T-helper 17 cell (primary cell): Measurements from ENCODE around the gene LRRC74B. TPM values are rescaled to one million over a fixed set of nuclear protein-coding genes. Genes with fewer than 3 reads are reported as not detected.

Experiments
- ATAC-seq: fragments of 150-1000 bp; cut with Tn5 transposase; 2 replicates; pipeline ENCODE4 v1.10.0; 2021; ENCODE audit warnings: mild to moderate bottlenecking, moderate library complexity
- DNase-seq, 3 donors: peaks; one replicate each; pipeline versions ENCODE4 v3.0.0 to v3.0.0-alpha.2; 2020 to 2021
- H3K9me3 ChIP-seq: one replicate; pipeline ENCODE4 v1.7.0; 2013; ENCODE audit warnings: low read length, mild to moderate bottlenecking; ENCODE audit not compliant: control insufficient read depth, poor library complexity, severe bottlenecking
- H3K27ac Mint-ChIP-seq: one replicate; pipeline ENCODE4 v1.8.0; 2022; ENCODE audit warnings: mild to moderate bottlenecking, moderate library complexity, mixed read lengths
- H3K27me3 Mint-ChIP-seq: one replicate; pipeline ENCODE4 v1.8.0; 2022; ENCODE audit warnings: mixed read lengths
- H3K36me3 Mint-ChIP-seq: one replicate; pipeline ENCODE4 v1.8.0; 2022; ENCODE audit warnings: low read depth, mixed read lengths
- H3K4me1 Mint-ChIP-seq: one replicate; pipeline ENCODE4 v1.8.0; 2022; ENCODE audit warnings: mild to moderate bottlenecking, mixed read lengths
- H3K4me3 Mint-ChIP-seq: one replicate; pipeline ENCODE4 v1.8.0; 2022; ENCODE audit warnings: mild to moderate bottlenecking, moderate library complexity, mixed read lengths
- total RNA-seq, 4 donors: library from RNA in 2 of 4; stranded (reverse) in 2 of 4; gene quantifications; one replicate each; pipeline ENCODE4 v1.2.3 and lab custom pipeline; 2022 to 2026

The LRRC74B gene
- total RNA-seq, 2 donors from 2014 or later, result 0.10 TPM; not detected in 1

DNA sequence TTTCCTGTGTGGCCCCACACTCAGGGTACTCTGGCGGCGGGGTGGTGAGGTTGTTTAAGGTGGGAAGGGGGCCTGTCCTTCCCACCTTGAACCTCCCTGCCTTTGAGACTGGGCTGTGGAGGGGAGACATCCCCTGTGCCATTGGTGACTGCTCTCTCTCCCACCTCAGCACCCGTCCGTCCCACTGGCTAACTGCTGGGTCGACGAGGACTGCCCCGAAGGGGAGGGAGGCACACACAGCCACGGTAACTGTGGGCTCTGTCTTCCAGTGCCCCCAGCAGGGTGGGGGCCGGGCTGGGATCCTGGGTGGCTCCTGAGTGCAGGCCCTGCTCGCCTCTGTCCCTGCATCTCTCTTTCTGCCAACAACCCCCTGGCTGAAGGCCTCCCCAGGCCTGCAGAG lies 23.2 kb upstream of the LRRC74B start:
- Mint-ChIP-seq H3K27ac (no peak overlapping the region), H3K4me3 (no peak overlapping the region), H3K27me3 (no peaks in the 10 kb centered on the region), H3K4me1 (peaks cover 12% of the 10 kb centered on the region), H3K36me3 (no peaks in the 10 kb centered on the region)
- ATAC-seq (no peak), DNase-seq (no peak)
- no peaks in the 10 kb centered on the region for H3K9me3 ChIP-seq

- no peak for ATAC-seq
- H3K27ac Mint-ChIP-seq, result no peak overlapping the region
- DNase-seq, result no peak
- H3K9me3 ChIP-seq, result no peaks in the 10 kb centered on the region
- no peaks in the 10 kb centered on the region for H3K36me3 Mint-ChIP-seq
- H3K27me3 Mint-ChIP-seq, result no peaks in the 10 kb centered on the region
- no peak overlapping the region for H3K4me3 Mint-ChIP-seq
- H3K4me1 Mint-ChIP-seq, result peaks cover 12% of the 10 kb centered on the region
Observed at GRCh38 chr22:21022955-21023614, 22.7 kb upstream of the LRRC74B start.

DNA sequence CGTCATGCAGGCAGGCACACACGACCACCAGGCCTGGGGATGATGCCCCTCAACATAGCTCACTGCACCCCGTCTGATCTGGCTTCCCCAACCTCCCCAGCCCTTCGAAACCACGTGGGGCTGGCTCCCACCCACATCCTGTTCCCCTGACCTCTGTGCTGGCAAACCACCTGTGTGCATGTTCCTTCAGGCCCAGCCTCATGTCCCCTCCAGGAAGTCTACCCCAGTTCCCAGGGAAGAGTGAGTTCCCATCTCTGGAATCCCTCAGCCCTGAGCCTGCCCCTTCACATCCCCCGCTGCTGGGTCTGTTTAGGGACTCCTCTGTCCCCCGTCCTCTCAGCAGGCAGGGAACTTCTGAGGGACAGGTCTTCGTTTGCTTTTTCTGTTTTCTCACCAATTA lies 20.5 kb upstream of the LRRC74B start:
- peak overlapping the region; percentile 45 for H3K27ac Mint-ChIP-seq
- H3K4me3 Mint-ChIP-seq, result peak overlapping the region; percentile 66
- peak; percentile 54 for ATAC-seq

DNA sequence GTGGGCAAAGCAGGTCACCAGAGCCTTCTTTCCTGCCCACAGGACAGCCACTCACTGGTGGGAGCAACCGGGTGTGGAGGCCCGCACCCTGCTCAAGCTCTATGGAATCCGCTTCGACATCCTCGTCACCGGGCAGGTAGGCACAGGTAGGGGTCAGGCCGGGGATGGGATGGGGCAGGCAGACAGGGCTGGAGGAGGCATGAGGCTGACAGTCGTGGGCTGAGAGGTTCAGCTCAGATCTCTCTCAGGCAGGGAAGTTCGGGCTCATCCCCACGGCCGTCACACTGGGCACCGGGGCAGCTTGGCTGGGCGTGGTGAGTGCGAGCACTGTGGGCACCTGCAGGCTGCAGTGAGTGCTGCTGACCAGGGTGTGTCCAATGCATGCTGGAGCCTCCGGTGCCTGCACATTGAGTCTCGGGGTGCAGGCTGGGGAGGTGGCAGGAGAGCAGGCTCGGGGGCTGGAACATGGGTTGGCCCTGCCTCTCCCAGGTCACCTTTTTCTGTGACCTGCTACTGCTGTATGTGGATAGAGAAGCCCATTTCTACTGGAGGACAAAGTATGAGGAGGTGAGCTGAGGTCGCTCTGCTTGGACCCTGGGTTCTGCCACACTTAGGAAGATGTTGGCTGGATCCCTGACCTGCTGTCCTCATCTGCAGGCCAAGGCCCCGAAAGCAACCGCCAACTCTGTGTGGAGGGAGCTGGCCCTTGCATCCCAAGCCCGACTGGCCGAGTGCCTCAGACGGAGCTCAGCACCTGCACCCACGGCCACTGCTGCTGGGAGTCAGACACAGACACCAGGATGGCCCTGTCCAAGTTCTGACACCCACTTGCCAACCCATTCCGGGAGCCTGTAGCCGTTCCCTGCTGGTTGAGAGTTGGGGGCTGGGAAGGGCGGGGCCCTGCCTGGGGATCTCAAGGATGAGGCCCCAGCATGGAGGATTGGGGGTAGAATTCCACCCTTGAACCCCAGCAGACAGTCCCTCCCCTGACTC lies 19.7 kb upstream of the LRRC74B start:
- H3K27ac Mint-ChIP-seq, result peak overlapping the region; percentile 45
- peaks cover 12% of the 10 kb centered on the region for H3K4me1 Mint-ChIP-seq
- no peak for ATAC-seq
- no peak overlapping the region for H3K4me3 Mint-ChIP-seq
- no peak for DNase-seq
- peaks cover 2% of the 10 kb centered on the region for H3K36me3 Mint-ChIP-seq
- peaks cover 21% of the 10 kb centered on the region for H3K27me3 Mint-ChIP-seq
- no peaks in the 10 kb centered on the region for H3K9me3 ChIP-seq

More for the DNA sequence above, 20.5 kb upstream of the LRRC74B start:
- Mint-ChIP-seq H3K4me1 (peaks cover 12% of the 10 kb centered on the region), H3K36me3 (no peaks in the 10 kb centered on the region), H3K27me3 (peaks cover 13% of the 10 kb centered on the region)
- H3K9me3 ChIP-seq, result no peaks in the 10 kb centered on the region
- no peak for DNase-seq

- no peaks in the 10 kb centered on the region for H3K9me3 ChIP-seq
- H3K4me3 Mint-ChIP-seq, result no peak overlapping the region
- H3K27ac Mint-ChIP-seq, result no peak overlapping the region
- peaks cover 12% of the 10 kb centered on the region for H3K4me1 Mint-ChIP-seq
- H3K36me3 Mint-ChIP-seq, result peaks cover 3% of the 10 kb centered on the region
- peaks cover 27% of the 10 kb centered on the region for H3K27me3 Mint-ChIP-seq
- ATAC-seq (no peak), DNase-seq (no peak)
Observed at GRCh38 chr22:21026783-21027692, 18.7 kb upstream of the LRRC74B start.

GRCh38 chr22:21028277-21029251 lies 17.2 kb upstream of the LRRC74B start:
- Mint-ChIP-seq H3K4me3 (no peak overlapping the region), H3K27me3 (peaks cover 28% of the 10 kb centered on the region), H3K27ac (no peak overlapping the region), H3K36me3 (peaks cover 3% of the 10 kb centered on the region), H3K4me1 (peaks cover 15% of the 10 kb centered on the region)
- H3K9me3 ChIP-seq, result no peaks in the 10 kb centered on the region
- ATAC-seq (no peak), DNase-seq (no peak)

DNA sequence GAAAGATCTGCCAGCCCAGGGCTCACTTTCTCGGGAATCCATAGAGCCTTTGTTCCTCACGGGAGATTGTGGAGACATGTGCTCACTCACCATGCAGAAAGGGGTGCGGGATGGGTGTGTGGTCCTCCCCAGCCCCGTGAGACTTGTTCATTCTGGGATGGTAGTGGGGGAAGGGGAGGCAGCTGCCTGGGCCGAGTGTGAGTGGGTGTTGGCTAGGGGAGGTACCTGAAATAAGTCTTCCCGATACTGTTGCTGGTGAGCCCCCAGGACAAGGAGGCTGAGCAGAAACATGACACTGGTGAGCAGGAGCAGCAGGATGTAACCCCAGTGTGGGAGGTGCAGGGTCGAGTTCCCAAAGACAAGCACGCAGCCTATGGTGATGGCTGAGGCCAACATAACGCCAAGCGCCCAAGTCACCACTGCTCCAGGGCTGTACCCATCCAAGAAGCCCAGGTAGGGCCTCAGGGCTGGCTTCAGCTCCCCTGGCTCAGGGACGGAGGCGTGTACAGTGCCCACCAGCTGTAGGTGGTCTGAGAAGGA lies 16.2 kb upstream of the LRRC74B start:
- Mint-ChIP-seq H3K36me3 (peaks cover 3% of the 10 kb centered on the region), H3K27ac (peak overlapping the region; percentile 29)
- no peak for ATAC-seq

DNA sequence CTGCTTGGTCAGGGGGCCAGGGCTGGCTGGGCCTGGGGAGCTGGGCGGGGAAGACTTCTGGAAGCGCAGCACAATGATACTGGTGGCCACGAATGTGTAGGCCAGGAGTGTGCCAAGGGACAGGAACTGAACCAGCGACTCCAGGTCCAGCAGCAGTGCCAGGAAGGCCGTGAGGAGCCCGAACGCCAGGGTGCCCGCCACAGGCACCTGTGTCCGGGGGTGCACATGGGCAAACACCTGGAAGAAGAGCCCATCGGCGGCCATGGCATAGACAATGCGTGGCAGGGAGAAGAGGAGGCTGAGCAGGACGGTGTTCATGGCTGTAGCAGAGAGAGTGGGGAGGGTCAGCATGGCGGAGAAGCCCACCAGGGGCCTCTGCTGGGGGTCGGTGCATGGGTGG lies 15.7 kb upstream of the LRRC74B start:
- ATAC-seq (no peak), DNase-seq (no peak)
- Mint-ChIP-seq H3K4me1 (peaks cover 12% of the 10 kb centered on the region), H3K27ac (peak overlapping the region; percentile 29), H3K36me3 (peaks cover 3% of the 10 kb centered on the region), H3K27me3 (peaks cover 36% of the 10 kb centered on the region), H3K4me3 (no peak overlapping the region)
- no peaks in the 10 kb centered on the region for H3K9me3 ChIP-seq

More for the DNA sequence above, 16.2 kb upstream of the LRRC74B start:
- Mint-ChIP-seq H3K4me1 (peaks cover 14% of the 10 kb centered on the region), H3K27me3 (peaks cover 34% of the 10 kb centered on the region), H3K4me3 (no peak overlapping the region)
- no peak for DNase-seq
- H3K9me3 ChIP-seq, result no peaks in the 10 kb centered on the region

DNA sequence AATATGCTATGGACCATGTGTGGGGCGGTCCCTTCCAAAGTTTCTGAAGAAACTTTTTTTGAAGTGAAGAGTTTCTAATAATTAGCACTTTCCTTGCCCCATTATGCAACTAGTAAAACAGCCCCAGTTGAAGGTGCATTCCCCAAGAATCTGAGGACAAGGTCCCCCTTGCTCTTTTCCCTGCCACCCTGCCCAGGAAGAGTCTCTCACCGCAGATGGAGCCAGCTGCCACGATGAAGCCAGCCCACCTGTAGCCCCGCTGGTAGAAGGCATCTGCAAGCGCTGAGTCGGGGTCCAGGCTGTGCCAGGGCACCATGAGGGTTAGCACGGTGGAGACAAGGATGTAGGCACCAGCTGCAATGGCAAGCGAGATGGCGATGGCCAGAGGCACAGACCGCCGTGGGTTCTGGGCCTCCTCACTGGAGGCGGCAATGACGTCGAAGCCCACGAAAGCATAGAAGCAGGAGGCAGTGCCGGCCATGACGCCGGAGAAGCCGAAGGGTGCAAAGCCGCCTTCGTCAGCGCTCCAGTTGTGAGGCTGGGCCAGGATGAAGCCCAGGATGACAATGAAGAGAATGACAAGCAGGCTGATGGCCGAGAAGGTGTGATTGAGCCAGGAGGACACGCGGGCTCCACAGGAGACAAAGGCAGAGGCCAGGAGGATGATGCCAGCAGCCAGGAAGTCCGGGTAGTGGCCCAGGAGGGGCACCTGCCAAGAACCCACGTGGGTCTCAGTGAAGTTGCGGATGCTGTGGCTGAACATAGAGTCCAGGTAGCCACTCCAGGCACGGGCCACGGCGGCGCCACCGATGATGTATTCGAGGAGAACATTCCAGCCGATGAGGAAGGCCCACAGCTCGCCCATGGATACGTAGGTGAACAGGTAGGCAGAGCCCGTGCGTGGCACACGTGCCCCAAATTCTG lies 14.9 kb upstream of the LRRC74B start:
- DNase-seq (no peak), ATAC-seq (no peak)
- H3K9me3 ChIP-seq, result no peaks in the 10 kb centered on the region
- Mint-ChIP-seq H3K4me1 (peaks cover 6% of the 10 kb centered on the region), H3K27ac (peak overlapping the region; percentile 68), H3K27me3 (peaks cover 44% of the 10 kb centered on the region), H3K36me3 (peaks cover 3% of the 10 kb centered on the region), H3K4me3 (peak overlapping the region; percentile 75)

DNA sequence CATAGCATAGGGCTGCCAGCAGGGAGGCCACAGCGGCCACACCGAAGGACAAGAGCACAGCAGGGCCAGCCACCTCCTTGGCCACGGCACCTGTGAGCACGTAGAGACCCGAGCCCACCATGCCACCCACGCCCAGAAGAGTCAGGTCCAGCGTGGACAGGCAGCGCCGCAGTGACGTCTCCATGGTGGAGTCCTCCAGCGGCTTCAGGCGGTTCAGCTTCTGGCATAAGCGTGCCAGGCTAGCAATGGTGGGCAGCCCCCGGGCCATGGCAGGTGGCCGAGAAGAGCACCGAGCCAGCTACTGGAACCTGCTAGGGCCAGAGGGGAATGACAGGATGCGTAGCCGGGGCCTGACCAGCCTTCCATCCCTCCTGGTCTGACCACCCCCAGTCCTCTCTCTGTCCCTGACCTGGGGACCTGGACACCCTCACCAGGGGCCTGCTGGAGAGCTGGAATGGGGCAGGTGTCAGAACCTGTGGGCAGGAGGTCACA lies 14.2 kb upstream of the LRRC74B start:
- DNase-seq (no peak), ATAC-seq (no peak)
- H3K4me1 Mint-ChIP-seq, result peaks cover 6% of the 10 kb centered on the region
- H3K36me3 Mint-ChIP-seq, result peaks cover 3% of the 10 kb centered on the region
- no peak overlapping the region for H3K27ac Mint-ChIP-seq
- H3K9me3 ChIP-seq, result no peaks in the 10 kb centered on the region
- peak overlapping the region; percentile 75 for H3K4me3 Mint-ChIP-seq
- peaks cover 48% of the 10 kb centered on the region for H3K27me3 Mint-ChIP-seq
